Measurements from ENCODE around the gene PSMD1.

PSMD1 gene

GRCh38 chr2:231183851-231184250, 127.2 kb downstream of the PSMD1 start:
- no peaks in the 10 kb centered on the region for H3K9me3 ChIP-seq (ENCODE audit: insufficient read depth, low read length, severe bottlenecking)
- no peak overlapping the region for H2AFZ ChIP-seq (ENCODE audit: low read depth, low read length)
- no peaks in the 10 kb centered on the region for H4K20me1 ChIP-seq (ENCODE audit: insufficient read depth, low read length)
- ATAC-seq (ENCODE audit: insufficient read depth, low read depth) (no peak), DNase-seq (no peak)
- no peak overlapping the region for H3K4me3 ChIP-seq (ENCODE audit: low read depth in 1 of 2, low read length in 2 of 2)
- H3K36me3 ChIP-seq (ENCODE audit: insufficient read depth, low read length), result no peaks in the 10 kb centered on the region
- H3K27me3 ChIP-seq (ENCODE audit: insufficient read depth, low read length, poor library complexity), result no peaks in the 10 kb centered on the region
- no peak overlapping the region for H3K9ac ChIP-seq (ENCODE audit: low read depth, low read length)
- no peak overlapping the region for H3K4me2 ChIP-seq (ENCODE audit: insufficient read depth, low read length)
- H3K4me1 ChIP-seq (ENCODE audit: insufficient read depth, low read length), result no peaks in the 10 kb centered on the region
- no peak overlapping the region for H3K27ac ChIP-seq (ENCODE audit: low read length)
- no peaks in the 10 kb centered on the region for H3K79me2 ChIP-seq (ENCODE audit: insufficient read depth, low read length)
- no peak for TF ChIP-seq EZH2 (IDR thresholded peaks at IDR 0.05; ENCODE audit: borderline replicate concordance, low read depth, low read length, severe bottlenecking)
- TF ChIP-seq, protein P1, sequence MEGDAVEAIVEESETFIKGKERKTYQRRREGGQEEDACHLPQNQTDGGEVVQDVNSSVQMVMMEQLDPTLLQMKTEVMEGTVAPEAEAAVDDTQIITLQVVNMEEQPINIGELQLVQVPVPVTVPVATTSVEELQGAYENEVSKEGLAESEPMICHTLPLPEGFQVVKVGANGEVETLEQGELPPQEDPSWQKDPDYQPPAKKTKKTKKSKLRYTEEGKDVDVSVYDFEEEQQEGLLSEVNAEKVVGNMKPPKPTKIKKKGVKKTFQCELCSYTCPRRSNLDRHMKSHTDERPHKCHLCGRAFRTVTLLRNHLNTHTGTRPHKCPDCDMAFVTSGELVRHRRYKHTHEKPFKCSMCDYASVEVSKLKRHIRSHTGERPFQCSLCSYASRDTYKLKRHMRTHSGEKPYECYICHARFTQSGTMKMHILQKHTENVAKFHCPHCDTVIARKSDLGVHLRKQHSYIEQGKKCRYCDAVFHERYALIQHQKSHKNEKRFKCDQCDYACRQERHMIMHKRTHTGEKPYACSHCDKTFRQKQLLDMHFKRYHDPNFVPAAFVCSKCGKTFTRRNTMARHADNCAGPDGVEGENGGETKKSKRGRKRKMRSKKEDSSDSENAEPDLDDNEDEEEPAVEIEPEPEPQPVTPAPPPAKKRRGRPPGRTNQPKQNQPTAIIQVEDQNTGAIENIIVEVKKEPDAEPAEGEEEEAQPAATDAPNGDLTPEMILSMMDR (IDR thresholded peaks at IDR 0.05; ENCODE audit: borderline replicate concordance, extremely low read depth, low read length, poor library complexity, severe bottlenecking), result no peak

GRCh38 chr2:231184319-231184718, 127.7 kb downstream of the PSMD1 start:
- no peaks in the 10 kb centered on the region for H3K27me3 ChIP-seq (ENCODE audit: insufficient read depth, low read length, poor library complexity)
- H3K79me2 ChIP-seq (ENCODE audit: insufficient read depth, low read length), result no peaks in the 10 kb centered on the region
- H3K36me3 ChIP-seq (ENCODE audit: insufficient read depth, low read length), result no peaks in the 10 kb centered on the region
- no peak overlapping the region for H3K4me2 ChIP-seq (ENCODE audit: insufficient read depth, low read length)
- no peak overlapping the region for H3K4me3 ChIP-seq (ENCODE audit: low read depth in 1 of 2, low read length in 2 of 2)
- no peaks in the 10 kb centered on the region for H3K4me1 ChIP-seq (ENCODE audit: insufficient read depth, low read length)
- no peak overlapping the region for H2AFZ ChIP-seq (ENCODE audit: low read depth, low read length)
- no peak for DNase-seq
- H3K27ac ChIP-seq (ENCODE audit: low read length), result no peak overlapping the region
- no peaks in the 10 kb centered on the region for H3K9me3 ChIP-seq (ENCODE audit: insufficient read depth, low read length, severe bottlenecking)
- no peak overlapping the region for H3K9ac ChIP-seq (ENCODE audit: low read depth, low read length)
- no peak for ATAC-seq (ENCODE audit: insufficient read depth, low read depth)
- no peaks in the 10 kb centered on the region for H4K20me1 ChIP-seq (ENCODE audit: insufficient read depth, low read length)
- TF ChIP-seq, protein P1 (IDR thresholded peaks at IDR 0.05; ENCODE audit: borderline replicate concordance, extremely low read depth, low read length, poor library complexity, severe bottlenecking), result no peak
- no peak for TF ChIP-seq EZH2 (IDR thresholded peaks at IDR 0.05; ENCODE audit: borderline replicate concordance, low read depth, low read length, severe bottlenecking)

DNA sequence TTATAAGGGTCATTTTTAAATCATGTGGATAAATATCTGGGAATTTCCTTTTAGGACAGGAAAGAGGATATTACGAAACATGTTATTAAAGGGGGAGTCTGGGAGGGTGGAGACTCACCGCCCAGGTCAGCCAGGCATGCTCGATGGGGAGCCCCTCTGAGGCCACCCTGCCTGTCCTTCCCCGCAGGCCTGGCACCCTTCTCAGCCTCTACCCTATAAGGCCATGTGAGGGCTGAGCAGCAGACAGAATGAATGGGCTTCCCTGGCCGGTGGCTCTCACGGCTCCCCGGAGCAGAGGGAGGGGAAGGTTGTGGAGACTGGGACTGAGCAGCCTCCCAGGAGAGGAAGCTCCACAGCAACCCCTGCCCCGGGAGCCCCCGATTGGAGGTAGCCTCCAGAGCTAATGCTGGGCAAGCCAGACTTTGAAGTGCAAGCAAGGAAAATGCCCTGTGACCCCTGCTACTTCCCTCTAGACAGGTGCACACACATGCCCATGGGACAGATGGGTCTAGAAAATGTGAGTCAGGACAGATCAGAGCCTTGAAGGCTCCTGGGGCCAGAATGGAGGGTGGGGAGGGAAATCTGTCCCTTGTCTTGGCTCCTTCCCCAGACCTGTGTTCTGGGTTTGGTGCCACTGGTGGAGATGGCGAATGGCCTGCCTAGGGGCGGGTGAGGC, 128.5 kb downstream of the PSMD1 start:
- Histone ChIP-seq H3K4me3 (ENCODE audit: low read depth in 1 of 2, low read length in 2 of 2) (no peak overlapping the region), H2AFZ (ENCODE audit: low read depth, low read length) (no peak overlapping the region), H3K4me2 (ENCODE audit: insufficient read depth, low read length) (no peak overlapping the region), H3K4me1 (ENCODE audit: insufficient read depth, low read length) (no peaks in the 10 kb centered on the region), H3K79me2 (ENCODE audit: insufficient read depth, low read length) (no peaks in the 10 kb centered on the region), H3K27me3 (ENCODE audit: insufficient read depth, low read length, poor library complexity) (no peaks in the 10 kb centered on the region), H3K9ac (ENCODE audit: low read depth, low read length) (no peak overlapping the region), H3K27ac (ENCODE audit: low read length) (no peak overlapping the region), H4K20me1 (ENCODE audit: insufficient read depth, low read length) (no peaks in the 10 kb centered on the region), H3K9me3 (ENCODE audit: insufficient read depth, low read length, severe bottlenecking) (no peaks in the 10 kb centered on the region), H3K36me3 (ENCODE audit: insufficient read depth, low read length) (no peaks in the 10 kb centered on the region)
- no peak for ATAC-seq (ENCODE audit: insufficient read depth, low read depth)
- TF ChIP-seq, protein P1 (IDR thresholded peaks at IDR 0.05; ENCODE audit: borderline replicate concordance, extremely low read depth, low read length, poor library complexity, severe bottlenecking), result no peak
- no peak for TF ChIP-seq EZH2 (IDR thresholded peaks at IDR 0.05; ENCODE audit: borderline replicate concordance, low read depth, low read length, severe bottlenecking)
- DNase-seq, result no peak

Data from DND-41 (cell line).